HG02678 (cell line): ENCODE data around the gene KLHDC10.
"Not testable (repeated sequence)": the region's sequence is repeated elsewhere in the genome, so short reads cannot be mapped to it uniquely, and the experiment has no call there.

Source experiments
- ATAC-seq: cut with Tn5 transposase; IDR thresholded peaks from one replicate; pipeline ENCODE4 v1.9.1; 2021; ENCODE audit warnings: mild to moderate bottlenecking, moderate library complexity; ENCODE audit not compliant: unreplicated experiment

KLHDC10 gene

GRCh38 chr7:130114776-130115175 is 44.4 kb downstream of the KLHDC10 start:
- ATAC-seq: no peak

DNA sequence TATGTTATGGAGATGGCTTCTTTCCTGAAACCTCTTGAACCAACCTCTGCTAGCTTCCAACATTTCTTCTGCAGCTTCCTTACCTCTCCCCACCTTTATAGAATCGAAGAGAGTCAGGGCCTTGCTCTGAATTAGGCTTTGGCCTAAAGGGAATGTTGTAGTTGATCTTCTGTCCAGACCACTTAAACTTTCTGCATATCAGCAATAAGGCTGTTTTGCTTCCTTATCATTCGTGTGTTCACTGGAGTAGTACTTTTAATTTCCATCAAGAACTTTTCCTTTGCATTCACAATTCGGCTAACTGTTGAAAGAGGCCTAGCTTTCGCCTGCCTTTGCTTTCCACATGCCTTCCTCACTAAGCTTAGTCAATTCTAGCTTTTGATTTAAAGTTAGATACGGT is 48.0 kb downstream of the KLHDC10 start:
- ATAC-seq: no peak

- ATAC-seq: no peak
Observed at GRCh38 chr7:130118801-130119200, 48.5 kb downstream of the KLHDC10 start.

GRCh38 chr7:130123501-130123900 is 53.2 kb downstream of the KLHDC10 start:
- no peak for ATAC-seq

- ATAC-seq: no peak
Observed at GRCh38 chr7:130124711-130125110, 54.4 kb downstream of the KLHDC10 start.

DNA sequence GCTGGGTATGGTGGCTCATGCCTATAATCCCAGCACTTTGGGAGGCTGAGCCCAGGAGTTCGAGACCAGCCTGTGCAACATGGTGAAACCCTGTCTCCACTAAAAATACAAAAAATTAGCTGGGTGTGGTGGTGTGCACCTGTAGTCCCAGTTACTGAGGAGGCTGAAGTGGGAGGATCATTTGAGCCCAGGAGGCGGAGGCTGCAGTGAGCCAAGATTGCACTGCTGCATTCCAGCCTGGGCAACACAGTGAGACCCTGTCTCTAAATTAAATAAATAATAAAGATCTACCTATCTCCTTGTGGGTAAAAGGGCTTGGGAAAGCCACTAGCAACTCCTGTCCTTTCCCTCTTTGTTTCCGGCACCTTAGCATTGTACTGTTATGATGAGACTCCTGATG is 56.5 kb downstream of the KLHDC10 start:
- ATAC-seq: not testable (repeated sequence)

- ATAC-seq: no peak
Observed at GRCh38 chr7:130127404-130127803, 57.1 kb downstream of the KLHDC10 start.

DNA sequence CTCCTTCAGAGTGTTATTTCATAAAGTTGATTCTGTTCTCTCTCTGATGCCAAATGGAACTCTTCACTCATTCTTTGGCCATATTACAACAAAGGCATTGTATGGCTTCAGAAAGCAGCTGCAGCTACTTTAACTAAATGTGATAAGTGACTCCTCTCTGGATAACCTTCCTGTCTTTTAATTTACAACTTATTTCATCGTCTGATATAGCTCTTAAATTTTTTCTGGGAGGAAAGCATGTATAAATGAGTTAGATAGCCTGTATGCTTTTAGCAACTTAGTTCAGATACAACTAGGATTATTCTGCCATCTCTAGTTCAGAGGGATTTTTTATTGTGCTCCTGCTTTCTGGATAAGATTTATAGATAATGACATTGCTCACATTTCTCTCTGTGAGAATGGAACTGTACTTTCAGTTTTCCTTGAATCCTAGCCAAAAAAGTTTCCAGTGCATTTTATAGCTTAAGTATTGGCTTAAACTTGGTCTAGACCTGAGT is 57.5 kb downstream of the KLHDC10 start:
- ATAC-seq: no peak

DNA sequence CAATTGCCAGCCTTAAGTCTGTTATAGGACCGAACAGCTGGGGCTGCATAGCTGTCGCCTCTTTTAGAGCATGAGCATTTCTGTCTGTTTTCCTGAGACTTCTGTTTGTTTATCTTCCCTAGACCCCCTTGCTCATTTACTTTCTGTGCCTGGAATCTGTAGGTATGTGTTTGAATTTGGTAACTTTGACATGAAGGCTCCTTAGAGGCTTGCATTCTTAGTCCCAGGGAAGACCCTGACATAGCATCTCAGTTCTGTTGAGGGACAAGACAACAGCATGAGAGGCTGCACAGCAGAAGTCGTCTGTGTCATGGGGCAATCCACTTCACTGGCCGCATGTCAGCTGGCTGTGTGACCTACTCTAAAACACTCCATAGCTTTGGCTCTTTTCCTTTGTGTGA is 58.7 kb downstream of the KLHDC10 start:
- no peak for ATAC-seq

DNA sequence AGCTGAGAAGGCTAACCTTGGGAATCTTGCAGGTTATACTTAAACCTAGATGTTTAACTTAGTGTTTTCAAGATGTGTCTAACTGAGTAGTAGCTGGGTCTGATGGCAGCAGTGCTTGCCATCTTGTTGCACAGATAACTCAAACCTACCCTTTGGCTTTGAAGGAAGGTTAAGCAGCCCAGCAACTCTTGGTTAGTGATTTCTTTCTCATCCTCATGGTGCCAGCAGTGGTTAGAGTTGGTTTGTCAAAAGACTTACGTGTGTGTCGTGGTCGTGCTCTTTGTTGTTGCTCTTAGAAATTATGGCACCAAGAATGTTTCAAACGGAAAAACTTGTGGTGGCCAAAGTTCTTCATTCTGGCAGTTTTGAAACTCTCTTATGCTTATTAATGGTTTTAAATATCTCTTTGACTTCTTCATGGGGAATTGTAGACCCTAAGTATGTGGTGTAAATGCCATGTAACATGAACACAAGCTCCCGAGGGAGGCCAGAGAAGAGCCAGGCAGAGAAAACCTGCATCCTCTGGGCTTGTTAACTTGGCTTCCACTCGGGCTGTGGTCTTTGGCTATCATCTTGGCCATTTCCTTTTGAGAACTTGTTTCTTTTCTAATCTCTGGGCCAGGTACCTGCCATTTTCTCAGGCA is 61.0 kb downstream of the KLHDC10 start:
- ATAC-seq: no peak

DNA sequence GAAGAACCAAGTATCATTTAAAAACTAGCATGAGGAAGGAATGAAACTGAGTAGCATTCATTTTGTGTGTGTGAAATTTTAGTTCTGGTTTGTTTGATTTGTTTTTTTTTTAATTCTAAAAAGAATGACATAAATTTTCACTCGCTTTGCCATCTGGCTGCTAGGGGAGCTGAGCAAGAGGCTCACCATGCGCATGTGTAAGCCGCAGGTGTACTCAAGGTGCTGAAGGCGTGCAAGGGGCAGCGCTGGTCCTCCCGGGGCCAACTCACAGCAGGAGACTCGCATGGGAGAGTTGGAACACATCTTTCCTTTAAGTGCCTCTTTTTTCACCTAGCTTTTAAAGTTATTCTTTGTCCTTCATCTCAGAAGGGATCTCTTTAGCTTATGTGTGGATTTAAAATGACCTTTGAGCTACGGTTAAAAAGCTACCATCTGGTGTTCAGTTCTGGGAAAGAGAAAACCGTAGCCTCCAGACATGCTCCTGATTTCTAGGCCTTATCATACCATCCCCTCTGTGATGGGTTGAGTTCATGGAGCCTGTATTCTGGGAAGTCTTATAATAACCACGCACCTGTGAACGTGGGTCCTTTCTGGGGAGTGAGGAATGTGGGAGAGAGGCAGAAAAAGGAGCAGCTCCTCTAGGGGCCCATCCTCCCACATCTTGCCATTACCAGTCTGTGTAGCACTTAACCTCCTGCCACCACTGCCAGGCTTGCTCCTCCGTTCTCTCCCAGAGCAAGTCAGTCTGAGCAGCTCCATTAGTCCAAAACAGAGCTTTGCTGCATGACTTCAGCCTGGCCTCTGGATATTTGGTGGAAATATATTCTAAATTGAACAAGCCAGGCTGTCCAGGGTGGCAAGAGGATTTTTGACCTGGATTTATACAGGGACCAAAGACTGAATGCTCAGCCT is 61.9 kb downstream of the KLHDC10 start:
- ATAC-seq: no peak

DNA sequence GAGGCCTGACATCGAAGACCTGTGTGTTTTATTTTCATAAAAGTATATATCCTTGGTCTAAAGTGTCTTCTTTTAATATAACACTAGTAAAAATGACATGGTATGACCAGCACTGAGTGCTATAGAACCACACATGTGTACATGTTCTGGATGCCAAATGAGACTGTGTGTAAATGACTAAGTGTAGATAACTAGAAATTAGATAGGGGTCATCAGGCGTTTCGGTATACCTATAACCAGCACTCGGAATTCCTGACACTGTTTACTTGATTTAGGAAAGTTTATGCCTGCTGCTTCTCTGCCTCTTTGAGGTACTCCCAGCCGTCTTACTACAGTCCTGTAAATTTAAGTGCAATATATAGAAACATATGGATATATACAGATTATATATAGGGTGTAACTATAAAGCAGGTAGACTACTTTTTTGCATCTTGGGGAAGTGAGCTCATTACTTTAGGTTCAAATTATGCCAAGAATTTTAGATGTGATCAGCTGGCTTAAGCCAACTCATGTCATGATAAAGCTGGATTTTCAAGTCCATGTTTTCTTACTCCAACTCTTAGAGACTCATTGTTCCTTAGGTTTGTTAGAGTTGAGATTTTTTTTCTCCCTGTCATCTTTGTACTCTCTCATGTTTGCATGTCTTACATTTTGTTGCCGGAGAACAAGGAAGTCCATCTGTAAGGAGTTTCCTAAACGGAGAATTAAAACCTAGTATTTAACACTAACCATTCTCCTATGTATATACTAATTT is 62.9 kb downstream of the KLHDC10 start:
- ATAC-seq: no peak

- no peak for ATAC-seq
Observed at GRCh38 chr7:130134106-130134636, 63.8 kb downstream of the KLHDC10 start.

DNA sequence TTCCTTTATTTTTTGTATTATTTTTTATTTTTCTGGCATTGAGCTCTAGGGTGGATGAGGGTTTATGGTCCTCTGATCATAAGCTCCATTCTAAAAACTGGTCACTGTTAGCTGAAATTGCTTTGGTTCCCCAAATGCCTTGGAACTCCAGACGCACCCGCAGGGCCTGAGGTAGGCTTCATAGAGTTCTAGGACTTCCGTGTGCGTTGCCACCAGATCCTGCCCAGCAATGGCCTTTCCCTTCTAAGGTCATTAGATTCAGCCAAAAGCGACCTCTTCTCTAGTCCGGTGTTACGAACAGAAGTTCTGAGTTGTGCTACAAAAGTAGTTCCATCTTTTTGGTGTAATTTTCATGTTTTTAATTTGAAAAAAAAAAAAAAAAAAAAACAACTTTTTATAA is 64.4 kb downstream of the KLHDC10 start:
- no peak for ATAC-seq

GRCh38 chr7:130135208-130136205 is 65.2 kb downstream of the KLHDC10 start:
- ATAC-seq: no peak

DNA sequence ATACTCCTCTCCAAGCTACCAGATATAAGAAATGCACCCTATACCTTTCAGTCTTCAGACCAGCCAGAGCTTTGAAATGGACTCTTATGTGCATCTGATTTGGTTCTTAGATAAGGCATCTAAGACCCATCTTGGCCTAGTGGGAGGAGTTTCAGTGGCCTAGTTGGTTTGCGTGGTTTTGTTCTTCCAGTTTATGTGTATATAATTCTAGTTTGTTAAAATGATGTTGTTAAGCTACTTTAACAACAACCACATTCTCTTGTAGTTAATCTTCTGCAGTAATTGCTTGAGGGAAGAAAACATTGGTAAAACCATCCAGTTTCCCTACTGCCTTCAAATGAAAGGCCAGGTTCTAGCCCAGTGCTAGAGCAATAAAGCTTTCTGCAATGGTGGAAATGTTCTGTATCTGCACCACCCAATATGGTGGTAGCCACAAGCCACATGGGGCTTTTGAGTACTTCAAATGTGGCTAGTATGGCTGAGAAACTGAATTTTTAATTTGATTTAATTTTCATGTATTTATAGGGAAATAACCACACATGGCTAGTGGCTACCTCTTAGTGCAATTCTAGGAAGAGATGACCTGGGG is 66.3 kb downstream of the KLHDC10 start:
- no peak for ATAC-seq

GRCh38 chr7:130137207-130137606 is 66.9 kb downstream of the KLHDC10 start:
- ATAC-seq: no peak

GRCh38 chr7:130139193-130139960 is 69.0 kb downstream of the KLHDC10 start:
- ATAC-seq: no peak
